ENCODE results near the gene SH2D2A.

Gene SH2D2A

DNA sequence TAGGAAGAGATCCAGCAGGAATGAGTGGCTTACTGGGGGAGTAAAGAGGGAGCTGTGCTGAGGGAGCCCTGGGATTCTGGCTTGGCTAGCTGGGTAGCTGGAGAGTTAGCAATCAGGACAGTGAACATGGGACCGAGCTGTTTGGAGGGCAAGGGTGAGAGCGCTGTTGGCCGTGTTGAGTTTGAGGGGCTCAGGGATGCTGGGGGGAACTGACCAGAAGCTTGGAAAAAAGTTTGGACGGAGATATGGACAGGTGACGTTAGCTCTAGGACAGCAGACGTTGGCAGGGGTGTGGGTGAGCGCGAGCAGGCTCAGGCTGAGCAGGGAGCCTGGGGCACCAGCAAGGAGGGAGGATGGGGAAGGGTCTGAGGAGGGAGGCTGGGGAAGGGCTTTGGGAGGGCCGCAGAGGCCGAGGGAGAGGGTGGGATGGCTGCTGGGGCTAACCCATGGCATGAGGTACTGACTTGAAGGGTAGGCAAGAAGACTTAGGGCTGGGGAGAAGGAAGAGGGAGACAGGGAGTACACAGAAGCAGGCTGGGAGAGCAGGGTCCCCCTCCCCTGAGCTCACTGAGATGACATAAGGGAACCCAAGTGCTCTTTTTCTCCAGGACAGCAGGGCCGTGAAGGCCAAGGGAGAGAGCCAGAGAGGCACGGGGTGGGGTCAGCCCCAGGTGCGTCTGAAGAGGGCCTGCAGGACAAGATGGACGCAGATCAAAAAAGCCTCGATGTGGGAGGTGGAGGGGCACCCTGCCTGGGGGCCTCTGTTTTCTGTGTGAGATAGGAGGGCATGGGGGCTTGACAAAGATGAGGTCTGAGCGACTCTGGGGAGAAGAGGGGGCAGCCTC, 8.2 kb downstream of the SH2D2A start:
- no peak for TF ChIP-seq POLR2AphosphoS5 (IDR thresholded peaks at IDR 0.05; ENCODE audit: low read depth, low read length)
- no peak for TF ChIP-seq REST (IDR thresholded peaks at IDR 0.05; ENCODE audit: insufficient read depth in 1 of 2, low read depth in 2 of 2, low read length in 2 of 2)
- no peak for TF ChIP-seq FOXP2 (optimal IDR thresholded peaks at IDR 0.05; ENCODE audit: borderline replicate concordance, extremely low read depth, extremely low read length, insufficient read depth)
- TF ChIP-seq TAF1 (IDR thresholded peaks at IDR 0.05; ENCODE audit: borderline replicate concordance, insufficient read depth, low read length), result no peak
- TF ChIP-seq SIN3A (IDR thresholded peaks at IDR 0.05; ENCODE audit: borderline replicate concordance, insufficient read depth, low read length), result no peak

- TF ChIP-seq SIN3A (IDR thresholded peaks at IDR 0.05; ENCODE audit: borderline replicate concordance, insufficient read depth, low read length), result no peak
- TF ChIP-seq TAF1 (IDR thresholded peaks at IDR 0.05; ENCODE audit: borderline replicate concordance, insufficient read depth, low read length), result no peak
- TF ChIP-seq POLR2AphosphoS5 (IDR thresholded peaks at IDR 0.05; ENCODE audit: low read depth, low read length), result no peak
- no peak for TF ChIP-seq REST (IDR thresholded peaks at IDR 0.05; ENCODE audit: insufficient read depth in 1 of 2, low read depth in 2 of 2, low read length in 2 of 2)
- TF ChIP-seq FOXP2 (optimal IDR thresholded peaks at IDR 0.05; ENCODE audit: borderline replicate concordance, extremely low read depth, extremely low read length, insufficient read depth), result no peak
These were observed 9.0 kb downstream of the SH2D2A start for GRCh38 chr1:156807627-156808026.

GRCh38 chr1:156806512-156807440, 9.9 kb downstream of the SH2D2A start:
- no peak for TF ChIP-seq SIN3A (IDR thresholded peaks at IDR 0.05; ENCODE audit: borderline replicate concordance, insufficient read depth, low read length)
- TF ChIP-seq REST (IDR thresholded peaks at IDR 0.05; ENCODE audit: insufficient read depth in 1 of 2, low read depth in 2 of 2, low read length in 2 of 2), result no peak
- TF ChIP-seq POLR2AphosphoS5 (IDR thresholded peaks at IDR 0.05; ENCODE audit: low read depth, low read length), result no peak
- TF ChIP-seq TAF1 (IDR thresholded peaks at IDR 0.05; ENCODE audit: borderline replicate concordance, insufficient read depth, low read length), result no peak
- TF ChIP-seq FOXP2 (optimal IDR thresholded peaks at IDR 0.05; ENCODE audit: borderline replicate concordance, extremely low read depth, extremely low read length, insufficient read depth), result no peak

DNA sequence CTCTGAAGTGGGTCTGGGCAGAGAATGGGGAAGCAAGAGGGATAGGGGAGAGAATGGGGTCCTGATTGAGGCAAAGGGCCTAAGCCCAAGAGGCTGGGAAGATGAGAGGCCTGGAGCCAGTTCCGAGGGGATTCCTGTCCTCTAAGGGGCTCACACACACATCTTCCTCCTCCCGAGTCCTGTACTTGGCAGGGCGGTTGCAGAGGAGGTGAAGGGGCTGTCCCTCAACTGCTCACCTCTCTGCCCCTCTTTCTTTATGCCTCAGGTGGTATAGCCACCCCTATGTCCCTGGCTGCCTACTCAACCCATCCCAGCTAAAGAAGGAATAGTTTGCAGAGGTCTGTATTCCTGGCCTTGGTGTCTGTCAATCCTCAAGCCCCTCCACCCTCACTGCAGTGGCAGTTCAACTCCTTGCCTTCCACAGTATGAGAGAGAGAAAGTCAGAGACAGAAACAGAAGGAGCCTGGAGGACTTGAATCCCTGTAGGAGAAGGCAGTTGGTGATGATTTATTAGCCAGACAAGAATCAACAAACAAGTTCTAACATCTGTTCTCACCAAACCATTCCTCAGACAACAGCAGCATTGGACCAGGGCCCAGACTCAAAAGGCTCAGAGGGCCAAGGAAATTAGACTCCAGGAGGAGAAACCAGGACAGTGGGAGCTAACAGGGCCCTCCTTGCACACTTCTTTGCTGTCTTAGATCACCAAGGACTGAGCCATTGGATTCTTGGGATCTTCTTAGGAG, 10.7 kb downstream of the SH2D2A start:
- TF ChIP-seq POLR2AphosphoS5 (IDR thresholded peaks at IDR 0.05; ENCODE audit: low read depth, low read length) (no peak), FOXP2 (optimal IDR thresholded peaks at IDR 0.05; ENCODE audit: borderline replicate concordance, extremely low read depth, extremely low read length, insufficient read depth) (no peak), REST (IDR thresholded peaks at IDR 0.05; ENCODE audit: insufficient read depth in 1 of 2, low read depth in 2 of 2, low read length in 2 of 2) (no peak), SIN3A (IDR thresholded peaks at IDR 0.05; ENCODE audit: borderline replicate concordance, insufficient read depth, low read length) (no peak), TAF1 (IDR thresholded peaks at IDR 0.05; ENCODE audit: borderline replicate concordance, insufficient read depth, low read length) (no peak)

Data from PFSK-1 (cell line).